HG03135 (cell line): Measurements from ENCODE around the gene LAMA1.

Experiments used
- ATAC-seq: cut with Tn5 transposase; IDR thresholded peaks from one replicate; pipeline ENCODE4 v1.9.1; 2021; ENCODE audit warnings: mild to moderate bottlenecking, moderate library complexity; ENCODE audit not compliant: unreplicated experiment

The LAMA1 gene

GRCh38 chr18:6994056-6994770 lies 123.4 kb downstream of the LAMA1 start:
- no peak for ATAC-seq

GRCh38 chr18:6992761-6993160 lies 124.8 kb downstream of the LAMA1 start:
- ATAC-seq: no peak

GRCh38 chr18:6983366-6983765 lies 134.2 kb downstream of the LAMA1 start:
- no peak for ATAC-seq

- ATAC-seq: no peak
Observed at GRCh38 chr18:6982398-6982797, 135.2 kb downstream of the LAMA1 start.

- ATAC-seq: no peak
Observed at GRCh38 chr18:6980363-6980762, 137.2 kb downstream of the LAMA1 start.

- no peak for ATAC-seq
Observed at GRCh38 chr18:6979954-6980353, 137.6 kb downstream of the LAMA1 start.

- ATAC-seq: no peak
Observed at GRCh38 chr18:6976935-6977334, 140.7 kb downstream of the LAMA1 start.

GRCh38 chr18:6975084-6975483 lies 142.5 kb downstream of the LAMA1 start:
- ATAC-seq: no peak

GRCh38 chr18:6971823-6972478 lies 145.6 kb downstream of the LAMA1 start:
- no peak for ATAC-seq

- ATAC-seq: no peak
Observed at GRCh38 chr18:6963452-6964097, 154.0 kb downstream of the LAMA1 start.

GRCh38 chr18:6962571-6963451 lies 154.8 kb downstream of the LAMA1 start:
- ATAC-seq: no peak

- no peak for ATAC-seq
Observed at GRCh38 chr18:6961331-6961730, 156.3 kb downstream of the LAMA1 start.

- no peak for ATAC-seq
Observed at GRCh38 chr18:6960656-6961055, 156.9 kb downstream of the LAMA1 start.

GRCh38 chr18:6960124-6960523 lies 157.5 kb downstream of the LAMA1 start:
- ATAC-seq: no peak

- no peak for ATAC-seq
Observed at GRCh38 chr18:6959110-6959509, 158.5 kb downstream of the LAMA1 start.

- no peak for ATAC-seq
Observed at GRCh38 chr18:6956999-6957398, 160.6 kb downstream of the LAMA1 start.

- no peak for ATAC-seq
Observed at GRCh38 chr18:6956495-6956894, 161.1 kb downstream of the LAMA1 start.

GRCh38 chr18:6955304-6955703 lies 162.3 kb downstream of the LAMA1 start:
- no peak for ATAC-seq

GRCh38 chr18:6954501-6954900 lies 163.1 kb downstream of the LAMA1 start:
- no peak for ATAC-seq

- ATAC-seq: no peak
Observed at GRCh38 chr18:6951336-6952090, 166.1 kb downstream of the LAMA1 start.
